Glutamatergic neuron (in vitro differentiated cells): Measurements from ENCODE around the gene CALR. TPM values are rescaled to one million over a fixed set of nuclear protein-coding genes. Genes with fewer than 3 reads are reported as not detected.
"Not testable (repeated sequence)": the region's sequence is repeated elsewhere in the genome, so short reads cannot be mapped to it uniquely, and the experiment has no call there.

Experiments used
- DNase-seq: peaks from one replicate; pipeline ENCODE4 v3.0.0; 2022
- H3K27ac Mint-ChIP-seq: one replicate; pipeline ENCODE4 v1.8.0; 2020; ENCODE audit warnings: mild to moderate bottlenecking, mixed read lengths, inconsistent platforms; ENCODE audit not compliant: unreplicated experiment
- H3K27me3 Mint-ChIP-seq: one replicate; pipeline ENCODE4 v1.8.0; 2020; ENCODE audit warnings: mild to moderate bottlenecking, moderate library complexity, mixed read lengths, inconsistent platforms; ENCODE audit not compliant: unreplicated experiment
- H3K36me3 Mint-ChIP-seq: one replicate; pipeline ENCODE4 v1.8.0; 2020; ENCODE audit warnings: mild to moderate bottlenecking, mixed read lengths, inconsistent platforms; ENCODE audit not compliant: unreplicated experiment
- H3K4me1 Mint-ChIP-seq: one replicate; pipeline ENCODE4 v1.8.0; 2020; ENCODE audit warnings: mild to moderate bottlenecking, low read depth, mixed read lengths, inconsistent platforms; ENCODE audit not compliant: unreplicated experiment
- H3K4me3 Mint-ChIP-seq: one replicate; pipeline ENCODE4 v1.8.0; 2020; ENCODE audit warnings: mild to moderate bottlenecking, mixed read lengths, inconsistent platforms; ENCODE audit not compliant: unreplicated experiment
- H3K9me3 Mint-ChIP-seq: one replicate; pipeline ENCODE4 v1.8.0; 2020; ENCODE audit warnings: mild to moderate bottlenecking, moderate library complexity, mixed read lengths, inconsistent platforms; ENCODE audit not compliant: unreplicated experiment
- CTCF ChIP-seq: fragments of 200-600 bp; sonication (generic); IDR thresholded peaks from one replicate; pipeline ENCODE4 v1.5.0; 2021; ENCODE audit not compliant: partially characterized antibody, unreplicated experiment
- total RNA-seq: library from RNA; stranded (reverse); fragmentation: NEBNext Ultra II Directional; extraction: Animal tissue kit (Norgen Biotek cat#: 25700); gene quantifications from one replicate; pipeline ENCODE4 v1.2.1, GENCODE V29; 2021; ENCODE audit not compliant: unreplicated experiment

Gene CALR
- total RNA-seq, 1 donor from 2014 or later, result 543 TPM

GRCh38 chr19:12913851-12914690 lies 24.3 kb upstream of the CALR start:
- H3K27me3 Mint-ChIP-seq, result peaks cover 3% of the 10 kb centered on the region
- no peak for DNase-seq
- peaks cover 23% of the 10 kb centered on the region for H3K4me1 Mint-ChIP-seq
- H3K9me3 Mint-ChIP-seq, result peaks cover 4% of the 10 kb centered on the region
- TF ChIP-seq CTCF, result no peak
- peak overlapping the region; percentile 70 for H3K4me3 Mint-ChIP-seq
- no peaks in the 10 kb centered on the region for H3K36me3 Mint-ChIP-seq
- peak overlapping the region; percentile 87 for H3K27ac Mint-ChIP-seq

GRCh38 chr19:12915860-12916259 lies 22.5 kb upstream of the CALR start:
- H3K27ac Mint-ChIP-seq, H3K27me3 Mint-ChIP-seq, H3K9me3 Mint-ChIP-seq, H3K36me3 Mint-ChIP-seq, DNase-seq: not testable (repeated sequence)
- Mint-ChIP-seq H3K4me3 (peak overlapping the region; percentile 46), H3K4me1 (peaks cover 23% of the 10 kb centered on the region)

GRCh38 chr19:12918253-12918652 lies 20.2 kb upstream of the CALR start:
- Mint-ChIP-seq H3K36me3 (peaks cover 6% of the 10 kb centered on the region), H3K4me1 (peaks cover 9% of the 10 kb centered on the region), H3K9me3 (peaks cover 15% of the 10 kb centered on the region), H3K4me3 (peak overlapping the region; percentile 14), H3K27ac (no peak overlapping the region), H3K27me3 (peaks cover 6% of the 10 kb centered on the region)
- DNase-seq, result no peak
- no peak for TF ChIP-seq CTCF

- TF ChIP-seq CTCF, result no peak
- Mint-ChIP-seq H3K27ac (no peak overlapping the region), H3K4me3 (no peak overlapping the region), H3K9me3 (peaks cover 15% of the 10 kb centered on the region), H3K36me3 (peaks cover 6% of the 10 kb centered on the region), H3K27me3 (peaks cover 3% of the 10 kb centered on the region), H3K4me1 (no peaks in the 10 kb centered on the region)
- DNase-seq, result no peak
Observed at GRCh38 chr19:12921047-12921446, 17.4 kb upstream of the CALR start.

- Mint-ChIP-seq H3K4me3 (no peak overlapping the region), H3K27ac (peak overlapping the region; percentile 18), H3K27me3 (peaks cover 3% of the 10 kb centered on the region), H3K36me3 (peaks cover 10% of the 10 kb centered on the region), H3K9me3 (peaks cover 13% of the 10 kb centered on the region), H3K4me1 (no peaks in the 10 kb centered on the region)
- no peak for TF ChIP-seq CTCF
- DNase-seq, result no peak
Observed at GRCh38 chr19:12922959-12923358, 15.4 kb upstream of the CALR start.
